Left lung (tissue), 10 donors: ENCODE results near the gene ZNF587B. TPM values are rescaled to one million over a fixed set of nuclear protein-coding genes. Genes with fewer than 3 reads are reported as not detected.
A peak's percentile ranks its signal among the peaks of the same experiment; 100 is the strongest.
"Not testable (repeated sequence)": the region's sequence is repeated elsewhere in the genome, so short reads cannot be mapped to it uniquely, and the experiment has no call there.

ENCODE experiments used
- ATAC-seq: fragments of 200-7000 bp; cut with Tn5 transposase; one replicate; pipeline ENCODE4 v1.9.1; 2020; ENCODE audit warnings: moderate library complexity
- DNase-seq, 4 donors: peaks; one replicate each; pipeline ENCODE4 v3.0.0-alpha.2; 2013 to 2020
- H3K27ac ChIP-seq, 2 donors: fragments of 200-600 bp; sonication (generic) in 1 of 2; one replicate each; pipeline versions ENCODE4 v1.5.0 to v1.8.0; 2020 to 2021
- H3K27me3 ChIP-seq, 2 donors: fragments of 200-600 bp; sonication (generic) in 1 of 2; one replicate each; pipeline versions ENCODE4 v1.5.0 to v1.8.0; 2020 to 2021
- H3K36me3 ChIP-seq, 2 donors: fragments of 200-600 bp; sonication (generic) in 1 of 2; one replicate each; pipeline versions ENCODE4 v1.5.0 to v1.8.0; 2020 to 2021
- H3K4me1 ChIP-seq, 2 donors: fragments of 200-600 bp; one replicate each; pipeline ENCODE4 v1.8.0; 2021
- H3K4me3 ChIP-seq, 2 donors: fragments of 200-600 bp; sonication (generic) in 1 of 2; one replicate each; pipeline versions ENCODE4 v1.5.0 to v1.8.0; 2020 to 2021; ENCODE audit warnings: mild to moderate bottlenecking in 1 of 2
- H3K9me3 ChIP-seq, 2 donors: fragments of 200-600 bp; sonication (generic) in 1 of 2; one replicate each; pipeline versions ENCODE4 v1.5.0 to v1.8.0; 2020 to 2021
- CTCF ChIP-seq, 2 donors: fragments of 200-600 bp; sonication (generic) in 1 of 2; IDR thresholded peaks; one replicate each; pipeline versions ENCODE4 v1.5.0 to v1.8.0; 2021; ENCODE audit warnings: antibody characterized with exemption in 2 of 2
- intact Hi-C, 2 donors: fragments of 100-400 bp; cut with DNase I; formaldehyde crosslinking; loops; one replicate each; pipeline versions ENCODE4 v1.11.2 to v1.14.2; 2022
- polyA plus RNA-seq, 6 donors: library from polyadenylated mRNA; unstranded; fragments of 120-200 nt; gene quantifications; one replicate each; pipeline ENCODE4 v1.2.1, GENCODE V29; 2013; ENCODE audit not compliant: insufficient read length in 6 of 6
- total RNA-seq, 2 donors: library from RNA; stranded (reverse); fragmentation: NEBNext Ultra II Directional; extraction: Animal tissue kit (Norgen Biotek cat#: 25700); gene quantifications; one replicate each; pipeline ENCODE4 v1.2.1, GENCODE V29; 2021
- donor health status: DM: no; HTN: yes; CAD: no.
- donor health status: DM: no; HTN: no; CAD: no.

Gene ZNF587B
- total and polyA plus RNA-seq, 8 donors = 12.1 to 20.1 (median 14.1) TPM

GRCh38 chr19:57803594-57804325 lies 26.3 kb upstream of the ZNF587B start:
- peak overlapping the region; percentile 37 to 45 for H3K4me3 ChIP-seq
- peak in 2 of 4 donors; percentile 47 to 61 for DNase-seq
- H3K9me3 ChIP-seq = no peaks in the 10 kb centered on the region
- H3K27me3 ChIP-seq = no peaks in the 10 kb centered on the region
- peak; percentile 62 for ATAC-seq
- peaks cover 12 to 61% of the 10 kb centered on the region in 2 donors for H3K4me1 ChIP-seq
- H3K27ac ChIP-seq = peak overlapping the region; percentile 83 to 87
- intact Hi-C loops = no loop called here
- H3K36me3 ChIP-seq = peaks cover 0 to 21% of the 10 kb centered on the region in 2 donors
- TF ChIP-seq CTCF (IDR thresholded peaks at IDR 0.05) = no peak

- H3K27ac ChIP-seq = no peak overlapping the region
- no peaks in the 10 kb centered on the region for H3K9me3 ChIP-seq
- intact Hi-C loops = no loop called here
- no peak overlapping the region for H3K4me3 ChIP-seq
- DNase-seq = no peak
- no peaks in the 10 kb centered on the region for H3K27me3 ChIP-seq
- no peak for ATAC-seq
- H3K4me1 ChIP-seq = peaks cover 13 to 52% of the 10 kb centered on the region in 2 donors
- H3K36me3 ChIP-seq = peaks cover 0 to 46% of the 10 kb centered on the region in 2 donors
- no peak for TF ChIP-seq CTCF (IDR thresholded peaks at IDR 0.05)
Measured at GRCh38 chr19:57807541-57807940, 22.6 kb upstream of the ZNF587B start.

GRCh38 chr19:57810410-57811295 lies 19.4 kb upstream of the ZNF587B start:
- H3K36me3 ChIP-seq = peaks cover 0 to 46% of the 10 kb centered on the region in 2 donors
- H3K27me3 ChIP-seq, ATAC-seq, H3K4me3 ChIP-seq, intact Hi-C loops, H3K27ac ChIP-seq, H3K9me3 ChIP-seq: not testable (repeated sequence)
- DNase-seq = peak in 1 of 4 donors; percentile 70
- H3K4me1 ChIP-seq = peaks cover 26 to 43% of the 10 kb centered on the region in 2 donors

GRCh38 chr19:57812226-57812625 lies 17.9 kb upstream of the ZNF587B start:
- Histone ChIP-seq H3K4me1 (peaks cover 26 to 37% of the 10 kb centered on the region in 2 donors), H3K9me3 (no peaks in the 10 kb centered on the region), H3K4me3 (no peak overlapping the region), H3K36me3 (peaks cover 0 to 41% of the 10 kb centered on the region in 2 donors), H3K27me3 (no peaks in the 10 kb centered on the region), H3K27ac (peak overlapping the region; percentile 26 to 75)
- ATAC-seq (no peak), DNase-seq (no peak)
- TF ChIP-seq CTCF (IDR thresholded peaks at IDR 0.05) = no peak
- intact Hi-C loops = no loop called here

GRCh38 chr19:57812975-57813820 lies 16.9 kb upstream of the ZNF587B start:
- H3K27me3 ChIP-seq, H3K9me3 ChIP-seq, intact Hi-C loops, DNase-seq: not testable (repeated sequence)
- H3K4me1 ChIP-seq = peaks cover 26 to 32% of the 10 kb centered on the region in 2 donors
- H3K27ac ChIP-seq = peak overlapping the region; percentile 75 to 77
- peak overlapping the region; percentile 76 to 82 for H3K4me3 ChIP-seq
- peak; percentile 34 for ATAC-seq
- peaks cover 0 to 31% of the 10 kb centered on the region in 2 donors for H3K36me3 ChIP-seq
